Measurements from ENCODE around the gene CLEC16A.

Gene CLEC16A

GRCh38 chr16:11168386-11169051 is 224.2 kb downstream of the CLEC16A start:
- no peak for TF ChIP-seq Cebpa-rat (IDR thresholded peaks at IDR 0.05)
- Histone ChIP-seq H4K20me1 (peaks cover 11% of the 10 kb centered on the region), H3K9ac (no peak overlapping the region), H3K4me2 (no peak overlapping the region), H3K4me3 (no peak overlapping the region), H3K27me3 (no peaks in the 10 kb centered on the region), H3K9me3 (no peaks in the 10 kb centered on the region), H3K27ac (no peak overlapping the region), H3K36me3 (peaks cover 60% of the 10 kb centered on the region), H3K4me1 (peaks cover 42% of the 10 kb centered on the region)

- H3K4me3 ChIP-seq: no peak overlapping the region
- TF ChIP-seq Cebpa-rat (IDR thresholded peaks at IDR 0.05): no peak
- no peaks in the 10 kb centered on the region for H3K9me3 ChIP-seq
- H3K27ac ChIP-seq: peak overlapping the region; percentile 19; the same call in 1 of the 2 replicates
- 0 out of 2 replicates have a peak overlapping the region, but pooled peaks have one; percentile 18 for H3K9ac ChIP-seq
- peak overlapping the region; percentile 80 for H3K4me2 ChIP-seq
- H3K27me3 ChIP-seq: no peaks in the 10 kb centered on the region
- peaks cover 43% of the 10 kb centered on the region for H3K4me1 ChIP-seq
- peaks cover 4% of the 10 kb centered on the region; the same call in 1 of the 2 replicates for H4K20me1 ChIP-seq
- H3K36me3 ChIP-seq: peaks cover 66% of the 10 kb centered on the region
These were observed 225.3 kb downstream of the CLEC16A start for GRCh38 chr16:11169641-11170040.

- no peaks in the 10 kb centered on the region for H3K27me3 ChIP-seq
- H3K4me3 ChIP-seq: no peak overlapping the region
- H3K27ac ChIP-seq: peak overlapping the region; percentile 19; the same call in 1 of the 2 replicates
- TF ChIP-seq Cebpa-rat (IDR thresholded peaks at IDR 0.05): no peak
- peaks cover 64% of the 10 kb centered on the region for H3K36me3 ChIP-seq
- H3K9me3 ChIP-seq: no peaks in the 10 kb centered on the region
- 0 out of 2 replicates have a peak overlapping the region, but pooled peaks have one; percentile 24 for H3K9ac ChIP-seq
- H3K4me2 ChIP-seq: peak overlapping the region; percentile 80
- H3K4me1 ChIP-seq: peaks cover 48% of the 10 kb centered on the region
- H4K20me1 ChIP-seq: peaks cover 4% of the 10 kb centered on the region; the same call in 1 of the 2 replicates
These were observed 225.8 kb downstream of the CLEC16A start for GRCh38 chr16:11170201-11170600.

GRCh38 chr16:11170696-11171447 is 226.5 kb downstream of the CLEC16A start:
- Histone ChIP-seq H3K27ac (no peak overlapping the region), H3K9ac (0 out of 2 replicates have a peak overlapping the region, but pooled peaks have one; percentile 24), H3K27me3 (no peaks in the 10 kb centered on the region), H3K36me3 (peaks cover 58% of the 10 kb centered on the region), H4K20me1 (peaks cover 4% of the 10 kb centered on the region; the same call in 1 of the 2 replicates), H3K4me1 (peaks cover 55% of the 10 kb centered on the region), H3K9me3 (no peaks in the 10 kb centered on the region), H3K4me3 (no peak overlapping the region), H3K4me2 (peak overlapping the region; percentile 80)
- no peak for TF ChIP-seq Cebpa-rat (IDR thresholded peaks at IDR 0.05)

- H3K27me3 ChIP-seq: no peaks in the 10 kb centered on the region
- no peak for TF ChIP-seq Cebpa-rat (IDR thresholded peaks at IDR 0.05)
These were observed 227.0 kb downstream of the CLEC16A start for GRCh38 chr16:11171448-11171709.

GRCh38 chr16:11171757-11172299 is 227.5 kb downstream of the CLEC16A start:
- H4K20me1 ChIP-seq: peaks cover 4% of the 10 kb centered on the region; the same call in 1 of the 2 replicates
- peaks cover 48% of the 10 kb centered on the region for H3K36me3 ChIP-seq
- H3K9me3 ChIP-seq: no peaks in the 10 kb centered on the region
- no peak for TF ChIP-seq Cebpa-rat (IDR thresholded peaks at IDR 0.05)
- no peak overlapping the region for H3K4me3 ChIP-seq
- H3K27me3 ChIP-seq: no peaks in the 10 kb centered on the region
- H3K4me2 ChIP-seq: no peak overlapping the region
- no peak overlapping the region for H3K27ac ChIP-seq
- H3K4me1 ChIP-seq: peaks cover 56% of the 10 kb centered on the region
- H3K9ac ChIP-seq: no peak overlapping the region

More at GRCh38 chr16:11171448-11171709, 227.0 kb downstream of the CLEC16A start:
- Histone ChIP-seq H4K20me1 (peaks cover 4% of the 10 kb centered on the region; the same call in 1 of the 2 replicates), H3K27ac (no peak overlapping the region), H3K9ac (no peak overlapping the region), H3K9me3 (no peaks in the 10 kb centered on the region), H3K4me1 (peaks cover 56% of the 10 kb centered on the region), H3K4me3 (no peak overlapping the region), H3K4me2 (peak overlapping the region; percentile 80; the same call in 1 of the 2 replicates), H3K36me3 (peaks cover 52% of the 10 kb centered on the region)

- no peak for TF ChIP-seq Cebpa-rat (IDR thresholded peaks at IDR 0.05)
- peaks cover 32% of the 10 kb centered on the region for H3K36me3 ChIP-seq
- no peak overlapping the region for H3K4me3 ChIP-seq
- H4K20me1 ChIP-seq: peaks cover 4% of the 10 kb centered on the region; the same call in 1 of the 2 replicates
- H3K9ac ChIP-seq: no peak overlapping the region
- no peak overlapping the region for H3K27ac ChIP-seq
- H3K4me2 ChIP-seq: no peak overlapping the region
- no peaks in the 10 kb centered on the region for H3K9me3 ChIP-seq
- H3K4me1 ChIP-seq: peaks cover 57% of the 10 kb centered on the region
- H3K27me3 ChIP-seq: no peaks in the 10 kb centered on the region
These were observed 229.1 kb downstream of the CLEC16A start for GRCh38 chr16:11173426-11173825.

- Histone ChIP-seq H3K4me3 (no peak overlapping the region), H3K27me3 (no peaks in the 10 kb centered on the region), H3K36me3 (peaks cover 25% of the 10 kb centered on the region), H4K20me1 (peaks cover 4% of the 10 kb centered on the region; the same call in 1 of the 2 replicates), H3K4me1 (peaks cover 59% of the 10 kb centered on the region), H3K27ac (no peak overlapping the region), H3K9ac (no peak overlapping the region), H3K4me2 (no peak overlapping the region), H3K9me3 (no peaks in the 10 kb centered on the region)
- TF ChIP-seq Cebpa-rat (IDR thresholded peaks at IDR 0.05): no peak
These were observed 229.8 kb downstream of the CLEC16A start for GRCh38 chr16:11174141-11174540.

- peaks cover 4% of the 10 kb centered on the region; the same call in 1 of the 2 replicates for H4K20me1 ChIP-seq
- H3K9me3 ChIP-seq: no peaks in the 10 kb centered on the region
- H3K36me3 ChIP-seq: peaks cover 33% of the 10 kb centered on the region
- no peak for TF ChIP-seq Cebpa-rat (IDR thresholded peaks at IDR 0.05)
- H3K4me2 ChIP-seq: peak overlapping the region; percentile 38; the same call in 1 of the 2 replicates
- H3K9ac ChIP-seq: no peak overlapping the region
- H3K4me3 ChIP-seq: no peak overlapping the region
- peaks cover 55% of the 10 kb centered on the region for H3K4me1 ChIP-seq
- H3K27me3 ChIP-seq: no peaks in the 10 kb centered on the region
- 0 out of 2 replicates have a peak overlapping the region, but pooled peaks have one; percentile 4 for H3K27ac ChIP-seq
These were observed 230.9 kb downstream of the CLEC16A start for GRCh38 chr16:11175106-11175786.

Measured in BLaER1 (cell line).